Measurements from ENCODE around the gene DCAF6.

DNA sequence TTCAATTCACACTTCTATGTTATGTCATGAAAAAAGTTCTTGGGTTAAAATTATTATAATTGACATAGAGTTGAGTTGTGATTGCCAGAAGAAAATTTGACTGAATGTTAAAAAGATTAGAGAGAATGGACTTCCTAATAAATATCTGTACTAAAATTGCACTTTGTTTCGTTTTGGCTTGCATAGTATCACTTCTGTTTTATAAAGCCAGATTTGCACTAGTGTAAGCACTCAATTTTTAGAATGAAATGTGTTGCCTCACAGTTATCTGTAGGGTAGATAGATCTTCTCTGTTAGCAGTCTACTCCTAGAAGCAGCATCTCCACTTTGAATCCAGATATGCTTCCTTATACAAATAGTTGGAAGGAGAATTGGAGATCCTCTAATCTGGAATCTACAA, 95.5 kb downstream of the DCAF6 start:
- no peak for TF ChIP-seq POLR2AphosphoS5 (IDR thresholded peaks at IDR 0.05; ENCODE audit: insufficient read depth in 1 of 2, low read depth in 1 of 2)
- TF ChIP-seq, protein P1, sequence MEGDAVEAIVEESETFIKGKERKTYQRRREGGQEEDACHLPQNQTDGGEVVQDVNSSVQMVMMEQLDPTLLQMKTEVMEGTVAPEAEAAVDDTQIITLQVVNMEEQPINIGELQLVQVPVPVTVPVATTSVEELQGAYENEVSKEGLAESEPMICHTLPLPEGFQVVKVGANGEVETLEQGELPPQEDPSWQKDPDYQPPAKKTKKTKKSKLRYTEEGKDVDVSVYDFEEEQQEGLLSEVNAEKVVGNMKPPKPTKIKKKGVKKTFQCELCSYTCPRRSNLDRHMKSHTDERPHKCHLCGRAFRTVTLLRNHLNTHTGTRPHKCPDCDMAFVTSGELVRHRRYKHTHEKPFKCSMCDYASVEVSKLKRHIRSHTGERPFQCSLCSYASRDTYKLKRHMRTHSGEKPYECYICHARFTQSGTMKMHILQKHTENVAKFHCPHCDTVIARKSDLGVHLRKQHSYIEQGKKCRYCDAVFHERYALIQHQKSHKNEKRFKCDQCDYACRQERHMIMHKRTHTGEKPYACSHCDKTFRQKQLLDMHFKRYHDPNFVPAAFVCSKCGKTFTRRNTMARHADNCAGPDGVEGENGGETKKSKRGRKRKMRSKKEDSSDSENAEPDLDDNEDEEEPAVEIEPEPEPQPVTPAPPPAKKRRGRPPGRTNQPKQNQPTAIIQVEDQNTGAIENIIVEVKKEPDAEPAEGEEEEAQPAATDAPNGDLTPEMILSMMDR (IDR thresholded peaks at IDR 0.05) = no peak
- no peak for TF ChIP-seq POLR2A (IDR thresholded peaks at IDR 0.05)

All from vagina (tissue), 2 donors.